T47D (cell line): Measurements from ENCODE around the gene AFF3.

Experiments used
- DNase-seq, 2 experiments: peaks; one replicate each; pipeline versions ENCODE4 v3.0.0 to v3.0.0-alpha.2; 2011 to 2012; ENCODE audit warnings: low read depth in 1 of 2, low spot score in 1 of 2
- JUND ChIP-seq: IDR thresholded peaks from 2 replicates; pipeline ENCODE4 v1.6.1; 2012; ENCODE audit warnings: low read depth
- in situ Hi-C: cut with HindIII; loops from 2 replicates; pipeline ENCODE4 v1.10.0; 2016; ENCODE audit warnings: low sequenced_read_pairs, low pct_unique_long_range_greater_than_20kb

The AFF3 gene

GRCh38 chr2:99852956-99853355, 289.4 kb downstream of the AFF3 start:
- in situ Hi-C loops = no loop called here
- TF ChIP-seq JUND = no peak
- DNase-seq = no peak

- no peak for TF ChIP-seq JUND
- DNase-seq = no peak
- in situ Hi-C loops = no loop called here
Measured at GRCh38 chr2:99852376-99852934, 289.9 kb downstream of the AFF3 start.

GRCh38 chr2:99851811-99852210, 290.6 kb downstream of the AFF3 start:
- in situ Hi-C loops = no loop called here
- DNase-seq = no peak
- no peak for TF ChIP-seq JUND

GRCh38 chr2:99851089-99851488, 291.3 kb downstream of the AFF3 start:
- no peak for DNase-seq
- TF ChIP-seq JUND = no peak
- in situ Hi-C loops = no loop called here

- peak in 1 of 2 experiments; percentile 1 for DNase-seq
- no peak for TF ChIP-seq JUND
- in situ Hi-C loops = no loop called here
Measured at GRCh38 chr2:99850084-99850710, 292.2 kb downstream of the AFF3 start.

- TF ChIP-seq JUND = no peak
- in situ Hi-C loops = no loop called here
- no peak for DNase-seq
Measured at GRCh38 chr2:99846462-99847107, 295.8 kb downstream of the AFF3 start.

- in situ Hi-C loops = no loop called here
- no peak for TF ChIP-seq JUND
- DNase-seq = no peak
Measured at GRCh38 chr2:99845296-99845695, 297.1 kb downstream of the AFF3 start.

- in situ Hi-C loops = no loop called here
- TF ChIP-seq JUND = no peak
- no peak for DNase-seq
Measured at GRCh38 chr2:99842451-99842850, 299.9 kb downstream of the AFF3 start.

- no peak for DNase-seq
- in situ Hi-C loops = no loop called here
- no peak for TF ChIP-seq JUND
Measured at GRCh38 chr2:99841749-99842148, 300.6 kb downstream of the AFF3 start.

GRCh38 chr2:99840831-99841230, 301.6 kb downstream of the AFF3 start:
- DNase-seq = no peak
- no peak for TF ChIP-seq JUND
- in situ Hi-C loops = no loop called here

GRCh38 chr2:99836690-99837605, 305.4 kb downstream of the AFF3 start:
- no peak for TF ChIP-seq JUND
- no peak for DNase-seq
- in situ Hi-C loops = no loop called here

- in situ Hi-C loops = no loop called here
- no peak for DNase-seq
- TF ChIP-seq JUND = no peak
Measured at GRCh38 chr2:99834426-99834825, 308.0 kb downstream of the AFF3 start.
